Hepatocyte (in vitro differentiated cells): ENCODE data around the gene SLC25A3. TPM values are rescaled to one million over a fixed set of nuclear protein-coding genes. Genes with fewer than 3 reads are reported as not detected.

Experiments
- DNase-seq: peaks from one replicate; pipeline ENCODE4 v3.0.0-alpha.2; 2016; ENCODE audit warnings: low spot score
- H2AFZ ChIP-seq: fragments of 200-600 bp; sonication (generic); 2 replicates; pipeline ENCODE4 v1.6.0; 2016; ENCODE audit warnings: antibody characterized with exemption, mild to moderate bottlenecking
- H3K27ac ChIP-seq: fragments of 200-600 bp; sonication (generic); 2 replicates; pipeline ENCODE4 v1.5.1; 2016; ENCODE audit warnings: mild to moderate bottlenecking
- H3K27me3 ChIP-seq: fragments of 200-600 bp; sonication (generic); 2 replicates; pipeline ENCODE4 v1.6.1; 2016
- H3K36me3 ChIP-seq: fragments of 200-600 bp; sonication (generic); replicated peaks from 2 replicates; pipeline ENCODE4 v1.5.1; 2016; ENCODE audit warnings: low read depth; ENCODE audit not compliant: insufficient read depth
- H3K4me1 ChIP-seq: fragments of 200-600 bp; sonication (generic); 2 replicates; pipeline ENCODE4 v1.5.1; 2016; ENCODE audit warnings: mild to moderate bottlenecking, moderate library complexity; ENCODE audit not compliant: insufficient read depth
- H3K4me2 ChIP-seq: fragments of 200-600 bp; sonication (generic); 2 replicates; pipeline ENCODE4 v1.6.0; 2016
- H3K4me3 ChIP-seq: fragments of 200-600 bp; sonication (generic); 2 replicates; pipeline ENCODE4 v1.5.1; 2016; ENCODE audit warnings: mild to moderate bottlenecking
- H3K79me2 ChIP-seq: fragments of 200-600 bp; sonication (generic); 2 replicates; pipeline ENCODE4 v1.6.0; 2017; ENCODE audit warnings: mild to moderate bottlenecking
- H3K9me2 ChIP-seq: fragments of 200-600 bp; sonication (generic); replicated peaks from 2 replicates; pipeline ENCODE4 v1.6.0; 2017; ENCODE audit warnings: mild to moderate bottlenecking; ENCODE audit not compliant: insufficient read depth
- H3K9me3 ChIP-seq: fragments of 200-600 bp; sonication (generic); 2 replicates; pipeline ENCODE4 v1.5.1; 2016; ENCODE audit warnings: low read depth, mild to moderate bottlenecking
- H4K20me1 ChIP-seq: fragments of 200-600 bp; sonication (generic); 2 replicates; pipeline ENCODE4 v1.6.0; 2016; ENCODE audit warnings: mild to moderate bottlenecking; ENCODE audit not compliant: insufficient read depth, poor library complexity, severe bottlenecking
- EZH2 ChIP-seq: fragments of 200-600 bp; sonication (generic); IDR thresholded peaks from 2 replicates; pipeline ENCODE4 v1.6.1; 2016; ENCODE audit warnings: antibody characterized with exemption, mild to moderate bottlenecking, borderline replicate concordance
- EZH2phosphoT487 ChIP-seq: fragments of 200-600 bp; sonication (generic); IDR thresholded peaks from one replicate; pipeline ENCODE4 v1.6.1; 2018; ENCODE audit warnings: antibody characterized with exemption, mild to moderate bottlenecking, low read depth, moderate library complexity; ENCODE audit not compliant: unreplicated experiment, severe bottlenecking
- WGBS: methylation state at CpG from one replicate; pipeline ENCODE4 v1.1.6; 2016; ENCODE audit warnings: low lambda C conversion rate; ENCODE audit errors: missing lambda C conversion rate; 5-methylcytosine and 5-hydroxymethylcytosine counted together
- polyA plus RNA-seq: library from polyadenylated mRNA; unstranded; fragments of >200 nt; fragmentation: Nextera tagmentation; extraction: Ambion mirVana; gene quantifications from 2 replicates; pipeline ENCODE4 v1.2.1, GENCODE V29; 2016
- total RNA-seq: library from RNA; depleted of rRNA; stranded (reverse); fragments of >200 nt; gene quantifications from 2 replicates; pipeline ENCODE4 v1.2.3, GENCODE V29; 2014
- TF ChIP-seq, protein P1 (sequence below): fragments of 200-600 bp; sonication (generic); IDR thresholded peaks from 2 replicates; pipeline ENCODE4 v1.5.1; 2016; ENCODE audit warnings: antibody characterized with exemption, mild to moderate bottlenecking; ENCODE audit not compliant: poor library complexity

SLC25A3 gene
- total and polyA plus RNA-seq, 2 experiments from 2014 or later = 423 to 871 TPM

- Histone ChIP-seq H4K20me1 (no peaks in the 10 kb centered on the region), H3K9me2 (no peaks in the 10 kb centered on the region), H3K27ac (peak overlapping the region; percentile 90), H3K79me2 (peaks cover 61% of the 10 kb centered on the region), H2AFZ (peak overlapping the region; percentile 75), H3K4me3 (peak overlapping the region; percentile 77), H3K4me2 (peak overlapping the region; percentile 82), H3K27me3 (no peaks in the 10 kb centered on the region), H3K9me3 (no peaks in the 10 kb centered on the region), H3K36me3 (no peaks in the 10 kb centered on the region), H3K4me1 (peaks cover 5% of the 10 kb centered on the region)
- under 1% methylated on average over 23 of the region's 24 CpGs for WGBS
- TF ChIP-seq EZH2 (no peak), EZH2phosphoT487 (no peak)
- TF ChIP-seq, protein P1, sequence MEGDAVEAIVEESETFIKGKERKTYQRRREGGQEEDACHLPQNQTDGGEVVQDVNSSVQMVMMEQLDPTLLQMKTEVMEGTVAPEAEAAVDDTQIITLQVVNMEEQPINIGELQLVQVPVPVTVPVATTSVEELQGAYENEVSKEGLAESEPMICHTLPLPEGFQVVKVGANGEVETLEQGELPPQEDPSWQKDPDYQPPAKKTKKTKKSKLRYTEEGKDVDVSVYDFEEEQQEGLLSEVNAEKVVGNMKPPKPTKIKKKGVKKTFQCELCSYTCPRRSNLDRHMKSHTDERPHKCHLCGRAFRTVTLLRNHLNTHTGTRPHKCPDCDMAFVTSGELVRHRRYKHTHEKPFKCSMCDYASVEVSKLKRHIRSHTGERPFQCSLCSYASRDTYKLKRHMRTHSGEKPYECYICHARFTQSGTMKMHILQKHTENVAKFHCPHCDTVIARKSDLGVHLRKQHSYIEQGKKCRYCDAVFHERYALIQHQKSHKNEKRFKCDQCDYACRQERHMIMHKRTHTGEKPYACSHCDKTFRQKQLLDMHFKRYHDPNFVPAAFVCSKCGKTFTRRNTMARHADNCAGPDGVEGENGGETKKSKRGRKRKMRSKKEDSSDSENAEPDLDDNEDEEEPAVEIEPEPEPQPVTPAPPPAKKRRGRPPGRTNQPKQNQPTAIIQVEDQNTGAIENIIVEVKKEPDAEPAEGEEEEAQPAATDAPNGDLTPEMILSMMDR = no peak
- DNase-seq = peak; percentile 28
Measured at GRCh38 chr12:98645572-98646067, 52.1 kb downstream of the SLC25A3 start.

GRCh38 chr12:98646294-98647090 is 53.0 kb downstream of the SLC25A3 start:
- 23% methylated on average over 8 of the region's 8 CpGs for WGBS
- peak overlapping the region; percentile 82 for H3K4me2 ChIP-seq
- peak overlapping the region; percentile 75 for H2AFZ ChIP-seq
- DNase-seq = peak; percentile 8
- H3K9me3 ChIP-seq = no peaks in the 10 kb centered on the region
- H3K36me3 ChIP-seq = no peaks in the 10 kb centered on the region
- no peaks in the 10 kb centered on the region for H4K20me1 ChIP-seq
- H3K9me2 ChIP-seq = no peaks in the 10 kb centered on the region
- H3K79me2 ChIP-seq = peaks cover 53% of the 10 kb centered on the region
- peak overlapping the region; percentile 1 for H3K27ac ChIP-seq
- H3K4me1 ChIP-seq = peaks cover 5% of the 10 kb centered on the region
- no peaks in the 10 kb centered on the region for H3K27me3 ChIP-seq
- H3K4me3 ChIP-seq = peak overlapping the region; percentile 77
- TF ChIP-seq EZH2 (no peak), EZH2phosphoT487 (no peak)
- TF ChIP-seq, protein P1 = peak; percentile 20

- Histone ChIP-seq H3K9me2 (no peaks in the 10 kb centered on the region), H3K4me3 (no peak overlapping the region), H3K9me3 (no peaks in the 10 kb centered on the region), H4K20me1 (no peaks in the 10 kb centered on the region), H3K79me2 (peaks cover 23% of the 10 kb centered on the region), H2AFZ (no peak overlapping the region), H3K4me1 (peaks cover 5% of the 10 kb centered on the region), H3K27ac (no peak overlapping the region), H3K4me2 (no peak overlapping the region), H3K27me3 (no peaks in the 10 kb centered on the region), H3K36me3 (no peaks in the 10 kb centered on the region)
- no peak for DNase-seq
- no peak for TF ChIP-seq EZH2phosphoT487
- TF ChIP-seq EZH2 = no peak
- TF ChIP-seq, protein P1 = no peak
Measured at GRCh38 chr12:98651328-98651727, 57.8 kb downstream of the SLC25A3 start.
